Ishikawa (cell line): ENCODE data around the gene CCDC146.

Source experiments
- CEBPB ChIP-seq: IDR thresholded peaks from 2 replicates; pipeline ENCODE4 v1.6.1; 2012
- CREB1 ChIP-seq: IDR thresholded peaks from 2 replicates; pipeline ENCODE4 v1.6.1; 2012; ENCODE audit warnings: low read depth
- EP300 ChIP-seq: IDR thresholded peaks from 2 replicates; pipeline ENCODE4 v1.6.1; 2012; ENCODE audit warnings: borderline replicate concordance
- FOXM1 ChIP-seq: IDR thresholded peaks from 2 replicates; pipeline ENCODE4 v1.6.1; 2012; ENCODE audit warnings: low read depth, borderline replicate concordance
- MAX ChIP-seq: IDR thresholded peaks from 2 replicates; pipeline ENCODE4 v1.6.1; 2012
- RAD21 ChIP-seq: IDR thresholded peaks from 2 replicates; pipeline ENCODE4 v1.6.1; 2012; ENCODE audit warnings: low read depth
- TCF12 ChIP-seq: IDR thresholded peaks from 2 replicates; pipeline ENCODE4 v1.6.1; 2012; ENCODE audit warnings: low read depth
- USF1 ChIP-seq: IDR thresholded peaks from 2 replicates; pipeline ENCODE4 v1.6.1; 2012
- YY1 ChIP-seq: IDR thresholded peaks from 2 replicates; pipeline ENCODE4 v1.6.1; 2012; ENCODE audit warnings: low read depth
- ZBTB7A ChIP-seq: IDR thresholded peaks from 2 replicates; pipeline ENCODE4 v1.6.1; 2012; ENCODE audit warnings: low read depth
- TF ChIP-seq, protein P1 (sequence below): IDR thresholded peaks from 2 replicates; pipeline ENCODE4 v1.6.1; 2012; ENCODE audit warnings: low read depth, mild to moderate bottlenecking

GRCh38 chr7:77329466-77330168, 207.2 kb downstream of the CCDC146 start:
- TF ChIP-seq YY1, result no peak
- no peak for TF ChIP-seq USF1
- no peak for TF ChIP-seq TCF12
- no peak for TF ChIP-seq RAD21
- TF ChIP-seq EP300, result no peak
- no peak for TF ChIP-seq CREB1
- TF ChIP-seq, protein P1, sequence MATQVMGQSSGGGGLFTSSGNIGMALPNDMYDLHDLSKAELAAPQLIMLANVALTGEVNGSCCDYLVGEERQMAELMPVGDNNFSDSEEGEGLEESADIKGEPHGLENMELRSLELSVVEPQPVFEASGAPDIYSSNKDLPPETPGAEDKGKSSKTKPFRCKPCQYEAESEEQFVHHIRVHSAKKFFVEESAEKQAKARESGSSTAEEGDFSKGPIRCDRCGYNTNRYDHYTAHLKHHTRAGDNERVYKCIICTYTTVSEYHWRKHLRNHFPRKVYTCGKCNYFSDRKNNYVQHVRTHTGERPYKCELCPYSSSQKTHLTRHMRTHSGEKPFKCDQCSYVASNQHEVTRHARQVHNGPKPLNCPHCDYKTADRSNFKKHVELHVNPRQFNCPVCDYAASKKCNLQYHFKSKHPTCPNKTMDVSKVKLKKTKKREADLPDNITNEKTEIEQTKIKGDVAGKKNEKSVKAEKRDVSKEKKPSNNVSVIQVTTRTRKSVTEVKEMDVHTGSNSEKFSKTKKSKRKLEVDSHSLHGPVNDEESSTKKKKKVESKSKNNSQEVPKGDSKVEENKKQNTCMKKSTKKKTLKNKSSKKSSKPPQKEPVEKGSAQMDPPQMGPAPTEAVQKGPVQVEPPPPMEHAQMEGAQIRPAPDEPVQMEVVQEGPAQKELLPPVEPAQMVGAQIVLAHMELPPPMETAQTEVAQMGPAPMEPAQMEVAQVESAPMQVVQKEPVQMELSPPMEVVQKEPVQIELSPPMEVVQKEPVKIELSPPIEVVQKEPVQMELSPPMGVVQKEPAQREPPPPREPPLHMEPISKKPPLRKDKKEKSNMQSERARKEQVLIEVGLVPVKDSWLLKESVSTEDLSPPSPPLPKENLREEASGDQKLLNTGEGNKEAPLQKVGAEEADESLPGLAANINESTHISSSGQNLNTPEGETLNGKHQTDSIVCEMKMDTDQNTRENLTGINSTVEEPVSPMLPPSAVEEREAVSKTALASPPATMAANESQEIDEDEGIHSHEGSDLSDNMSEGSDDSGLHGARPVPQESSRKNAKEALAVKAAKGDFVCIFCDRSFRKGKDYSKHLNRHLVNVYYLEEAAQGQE, result no peak
- TF ChIP-seq FOXM1, result no peak
- no peak for TF ChIP-seq CEBPB
- no peak for TF ChIP-seq ZBTB7A
- no peak for TF ChIP-seq MAX
